WI38 (cell line): Measurements from ENCODE around the gene CDC42SE2.

Experiments
- H3K4me3 ChIP-seq: 2 replicates; pipeline ENCODE4 v1.5.1; 2011; ENCODE audit warnings: low read depth, mild to moderate bottlenecking, control low read depth, low read length
- TF ChIP-seq, protein P1 (sequence below): IDR thresholded peaks from 2 replicates; pipeline ENCODE4 v1.5.1; 2012; ENCODE audit warnings: low read depth, mild to moderate bottlenecking, control low read depth, low read length

Gene CDC42SE2

DNA sequence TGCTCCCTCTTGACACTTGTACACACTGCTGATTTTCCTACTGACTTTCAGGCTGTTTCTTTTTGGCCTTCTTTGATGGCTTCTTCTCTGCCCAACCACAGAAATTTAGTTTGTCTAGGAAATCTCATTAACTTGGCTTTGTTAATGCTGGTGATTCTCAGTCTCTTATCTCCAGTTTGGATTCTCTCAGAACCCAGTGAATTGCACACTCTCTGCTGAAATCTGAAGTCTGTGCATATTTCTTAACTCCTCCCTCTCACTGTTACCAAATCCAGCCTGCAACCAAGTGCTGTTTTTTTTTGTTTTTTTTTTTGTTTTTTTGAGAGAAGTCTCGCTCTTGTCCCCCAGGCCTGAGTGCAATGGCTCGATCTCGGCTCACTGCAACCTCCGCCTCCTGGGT lies 117.2 kb downstream of the CDC42SE2 start:
- TF ChIP-seq, protein P1, sequence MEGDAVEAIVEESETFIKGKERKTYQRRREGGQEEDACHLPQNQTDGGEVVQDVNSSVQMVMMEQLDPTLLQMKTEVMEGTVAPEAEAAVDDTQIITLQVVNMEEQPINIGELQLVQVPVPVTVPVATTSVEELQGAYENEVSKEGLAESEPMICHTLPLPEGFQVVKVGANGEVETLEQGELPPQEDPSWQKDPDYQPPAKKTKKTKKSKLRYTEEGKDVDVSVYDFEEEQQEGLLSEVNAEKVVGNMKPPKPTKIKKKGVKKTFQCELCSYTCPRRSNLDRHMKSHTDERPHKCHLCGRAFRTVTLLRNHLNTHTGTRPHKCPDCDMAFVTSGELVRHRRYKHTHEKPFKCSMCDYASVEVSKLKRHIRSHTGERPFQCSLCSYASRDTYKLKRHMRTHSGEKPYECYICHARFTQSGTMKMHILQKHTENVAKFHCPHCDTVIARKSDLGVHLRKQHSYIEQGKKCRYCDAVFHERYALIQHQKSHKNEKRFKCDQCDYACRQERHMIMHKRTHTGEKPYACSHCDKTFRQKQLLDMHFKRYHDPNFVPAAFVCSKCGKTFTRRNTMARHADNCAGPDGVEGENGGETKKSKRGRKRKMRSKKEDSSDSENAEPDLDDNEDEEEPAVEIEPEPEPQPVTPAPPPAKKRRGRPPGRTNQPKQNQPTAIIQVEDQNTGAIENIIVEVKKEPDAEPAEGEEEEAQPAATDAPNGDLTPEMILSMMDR = no peak
- no peak overlapping the region for H3K4me3 ChIP-seq

DNA sequence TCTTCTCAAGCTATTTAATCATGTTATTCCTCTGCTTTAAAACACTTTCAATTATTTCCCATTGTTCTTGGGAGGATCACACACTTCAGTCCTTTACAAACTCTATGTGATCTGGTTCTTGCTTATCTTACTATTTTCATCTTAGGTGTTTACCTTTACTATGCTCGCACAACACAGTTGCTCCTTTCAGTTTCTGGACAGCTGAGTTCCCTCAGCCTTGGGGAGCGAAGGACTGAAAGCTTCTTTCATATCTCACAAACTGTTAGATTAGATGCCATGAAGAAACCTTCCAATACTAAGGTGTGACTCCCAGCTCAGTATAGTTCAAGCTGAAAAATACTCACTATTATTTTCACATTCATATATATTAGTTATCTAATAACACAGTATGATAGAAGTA lies 117.9 kb downstream of the CDC42SE2 start:
- H3K4me3 ChIP-seq = no peak overlapping the region
- TF ChIP-seq, protein P1 = no peak

DNA sequence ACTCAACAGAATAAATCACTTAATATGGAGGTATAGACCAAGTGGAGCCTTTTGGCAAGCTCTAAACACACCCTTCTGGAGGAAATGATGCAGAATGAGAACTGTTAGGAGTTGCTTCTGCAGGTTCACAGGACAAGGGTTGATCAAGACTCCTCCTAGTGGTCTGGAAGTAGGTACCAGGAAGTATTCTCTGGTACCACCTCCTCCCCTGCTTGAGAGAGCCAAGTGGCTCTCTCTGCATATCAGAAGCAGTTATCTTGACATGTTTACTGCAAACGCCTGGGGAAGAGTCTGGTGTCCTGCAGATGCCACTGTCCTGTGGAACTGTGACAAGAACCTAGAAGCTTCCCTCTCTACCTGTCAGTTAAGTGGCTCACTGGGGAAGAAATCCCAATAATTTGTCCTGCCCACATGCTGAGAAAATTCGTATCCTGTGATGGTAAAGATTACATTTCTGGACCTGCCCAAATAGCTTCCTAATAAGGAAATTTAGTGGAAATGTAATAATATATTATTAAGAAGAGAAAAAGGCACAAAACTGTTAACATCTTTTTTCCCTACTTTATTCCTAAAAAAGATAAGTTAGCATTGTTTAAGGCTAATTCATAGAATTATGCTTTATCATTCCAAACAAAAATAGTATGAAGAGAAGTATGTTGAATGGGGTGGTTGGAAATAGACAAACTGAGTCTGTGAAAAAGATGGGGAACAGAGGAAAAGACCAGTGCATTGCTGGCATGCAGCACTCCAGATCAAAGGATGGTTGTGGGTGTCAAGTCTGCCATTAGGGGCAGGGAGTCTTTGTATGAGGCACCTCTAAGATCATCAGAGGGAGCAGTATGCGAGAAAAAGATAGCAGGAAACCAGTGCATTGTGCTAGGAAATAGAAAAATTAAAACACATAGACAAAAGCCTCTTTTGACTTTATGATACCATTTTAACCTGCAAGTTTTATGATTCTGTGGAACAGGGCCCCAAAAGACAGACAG lies 118.8 kb downstream of the CDC42SE2 start:
- TF ChIP-seq, protein P1 = peak; percentile 48

DNA sequence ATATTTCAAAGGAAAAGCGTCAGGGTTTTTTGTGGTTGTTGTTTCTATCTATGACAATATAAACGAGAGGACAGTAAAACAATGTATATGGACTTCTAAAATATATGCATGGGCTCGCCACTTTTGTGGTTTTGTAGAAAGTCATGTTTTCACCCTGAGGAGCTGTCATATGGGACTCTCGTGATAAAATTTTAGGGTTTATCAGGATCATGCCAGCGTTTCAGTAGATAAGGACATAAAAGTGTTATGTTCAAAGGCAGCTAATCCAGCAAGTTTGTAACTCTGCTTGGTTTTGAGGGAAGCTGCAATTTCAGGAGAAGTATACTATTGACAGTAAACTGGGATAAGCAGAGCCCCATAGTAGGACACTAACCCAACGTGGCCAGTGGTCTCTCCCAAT lies 120.3 kb downstream of the CDC42SE2 start:
- no peak overlapping the region for H3K4me3 ChIP-seq

More for the DNA sequence above, 118.8 kb downstream of the CDC42SE2 start:
- H3K4me3 ChIP-seq = no peak overlapping the region

DNA sequence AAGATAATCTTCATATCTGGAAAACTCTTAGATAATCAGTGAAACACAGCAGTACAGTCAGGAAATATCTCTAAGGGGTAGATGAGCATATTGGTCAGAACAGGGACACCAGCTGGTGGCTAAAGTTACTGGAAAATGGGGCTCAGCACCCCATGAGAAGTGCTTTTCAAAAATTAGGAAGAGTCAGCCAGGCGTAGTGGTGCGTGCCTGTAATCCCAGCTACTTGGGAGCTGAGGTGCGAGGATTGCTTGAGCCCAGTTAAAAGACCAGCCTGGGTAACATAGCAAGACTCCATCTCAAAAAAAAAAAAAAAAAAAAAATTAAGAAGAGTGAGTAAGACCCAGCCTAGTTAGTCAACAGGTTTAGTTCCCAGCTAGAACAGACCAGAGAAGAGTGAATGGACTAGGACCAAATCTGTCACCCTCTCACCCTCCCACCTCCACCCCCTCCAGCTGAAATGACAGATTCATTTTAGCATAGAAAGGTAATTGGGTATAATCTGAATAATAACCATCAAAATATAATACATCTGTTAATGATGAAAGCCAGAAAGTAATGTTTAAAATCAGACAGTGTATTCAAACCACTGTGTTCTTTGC lies 120.9 kb downstream of the CDC42SE2 start:
- TF ChIP-seq, protein P1 = no peak
- no peak overlapping the region for H3K4me3 ChIP-seq

More for the DNA sequence above, 120.3 kb downstream of the CDC42SE2 start:
- TF ChIP-seq, protein P1 = no peak

DNA sequence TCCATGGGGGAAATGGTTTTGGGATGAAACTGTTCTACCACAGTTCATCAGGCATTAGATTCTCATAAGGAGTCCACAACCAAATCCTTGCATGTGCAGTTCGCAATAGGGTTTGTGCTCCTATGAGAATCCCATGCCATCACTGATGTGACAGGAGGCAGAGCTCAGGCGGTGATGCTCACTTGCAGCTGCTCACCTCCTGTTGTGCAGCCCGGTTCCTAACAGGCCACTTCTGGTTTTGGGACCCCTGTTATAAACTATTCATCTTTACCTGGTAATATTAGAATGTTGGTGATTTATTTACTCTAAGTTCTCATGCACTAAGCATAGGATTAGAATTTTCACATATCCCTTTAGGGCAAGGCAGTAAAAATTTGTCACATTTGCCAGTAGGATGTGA lies 122.3 kb downstream of the CDC42SE2 start:
- H3K4me3 ChIP-seq = no peak overlapping the region
- TF ChIP-seq, protein P1 = no peak

DNA sequence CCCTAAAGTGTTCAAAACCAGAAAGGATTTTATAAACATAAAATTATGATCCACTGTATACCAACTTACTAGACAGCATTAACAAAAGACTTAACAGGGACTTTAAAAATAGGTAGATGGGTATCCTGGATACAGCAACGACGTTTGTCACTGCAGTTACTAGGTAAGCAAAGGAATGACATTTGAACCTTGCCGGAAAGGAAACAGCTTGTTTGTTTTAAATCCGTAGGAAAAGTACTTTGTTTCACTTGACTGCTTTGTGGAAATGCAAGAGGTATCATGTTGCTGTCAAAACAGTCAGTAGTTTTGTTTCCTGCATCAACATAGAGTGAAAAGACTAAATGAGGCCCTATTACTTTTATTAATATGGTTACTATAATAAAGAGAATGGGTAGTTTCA lies 122.9 kb downstream of the CDC42SE2 start:
- no peak overlapping the region for H3K4me3 ChIP-seq
- TF ChIP-seq, protein P1 = no peak
